HCT116 (cell line): ENCODE measurements around the gene P2RY14. TPM values are rescaled to one million over a fixed set of nuclear protein-coding genes. Genes with fewer than 3 reads are reported as not detected.

Source experiments
- ATAC-seq: fragments of 200-7000 bp; cut with Tn5 transposase; 2 replicates; pipeline ENCODE4 v1.9.1; 2020; ENCODE audit warnings: mild to moderate bottlenecking, moderate library complexity
- BruUV-seq: library from RNA; stranded (reverse); fragments of 400-500 nt; replicated peaks from 2 replicates; lab custom pipeline; 2021; lab: Mats Ljungman, UMichigan
- CTCF ChIA-PET: fragments of 300-600 bp; sonication (Branson Sonifier 250); formaldehyde crosslinking; loops from one replicate; lab custom pipeline; 2021; ENCODE audit warnings: antibody characterized with exemption; lab: Charles Lee
- POLR2A ChIA-PET: fragments of 300-600, 350-600 bp; sonication (Branson Sonifier 250); formaldehyde crosslinking; loops from one replicate; lab custom pipeline; 2021; ENCODE audit warnings: antibody characterized with exemption; lab: Charles Lee
- RAD21 ChIA-PET, 2 experiments: fragments of 300-600 bp; sonication (Branson Sonifier 250); formaldehyde crosslinking; loops; one replicate each; lab custom pipeline; 2023; ENCODE audit warnings: low total read pairs in 2 of 2; ENCODE audit not compliant: uncharacterized antibody in 2 of 2, unreplicated experiment in 2 of 2, low non-redundant PET in 1 of 2; lab: Charles Lee
- DNase-seq: peaks from one replicate; pipeline ENCODE4 v3.0.0-alpha.2; 2010; ENCODE audit warnings: low read depth, low spot score
- H2AFZ ChIP-seq: fragments of 200-600 bp; shearing (Covaris generic), sonication (generic); 2 replicates; pipeline ENCODE4 v1.6.1; 2017; ENCODE audit warnings: low read depth, mixed run types, mixed read lengths, antibody characterized with exemption, low read length; ENCODE audit not compliant: poor library complexity, severe bottlenecking
- H3K27ac ChIP-seq: 2 replicates; pipeline ENCODE4 v1.5.1; 2012; ENCODE audit warnings: low read depth, low read length
- H3K27me3 ChIP-seq: fragments of 200-600 bp; sonication (generic); 2 replicates; pipeline ENCODE4 v1.6.1; 2016; ENCODE audit warnings: mixed run types, low read length, mixed read lengths; ENCODE audit not compliant: insufficient read depth
- H3K36me3 ChIP-seq, 2 experiments: fragments of 200-500 bp in 1 of 2; fragments of 200-600 bp in 1 of 2; sonication (Bioruptor generic) in 1 of 2; sonication (generic) in 1 of 2; 2 replicates each; pipeline versions ENCODE4 v1.5.1 to v1.6.1; 2014 to 2016; ENCODE audit warnings: low read length in 2 of 2, inconsistent platforms in 1 of 2, mixed read lengths in 1 of 2, mixed run types in 1 of 2; ENCODE audit not compliant: insufficient read depth in 2 of 2, control insufficient read depth in 1 of 2
- H3K4me1 ChIP-seq, 2 experiments: fragments of 200-600 bp in 1 of 2; sonication (generic) in 1 of 2; 2 replicates each; pipeline versions ENCODE4 v1.5.1 to v1.6.1; 2012 to 2017; ENCODE audit warnings: low read length in 2 of 2, inconsistent platforms in 1 of 2, mild to moderate bottlenecking in 1 of 2, mixed read lengths in 1 of 2, mixed run types in 1 of 2, moderate library complexity in 1 of 2; ENCODE audit not compliant: insufficient read depth in 2 of 2, control insufficient read depth in 1 of 2
- H3K4me2 ChIP-seq: fragments of 200-600 bp; sonication (generic); 2 replicates; pipeline ENCODE4 v1.6.1; 2017; ENCODE audit warnings: mixed run types, low read length, mixed read lengths
- H3K4me3 ChIP-seq, 2 experiments: fragments of 200-600 bp in 1 of 2; sonication (generic) in 1 of 2; replicated peaks in 1 of 2; 2 replicates each; pipeline ENCODE4 v1.5.1; 2011 to 2016; ENCODE audit warnings: low read length in 2 of 2, control low read depth in 1 of 2, low read depth in 1 of 2, mild to moderate bottlenecking in 1 of 2, mixed read lengths in 1 of 2, mixed run types in 1 of 2
- H3K79me2 ChIP-seq: fragments of 200-600 bp; sonication (generic); 2 replicates; pipeline ENCODE4 v1.6.1; 2017; ENCODE audit warnings: mild to moderate bottlenecking, mixed run types, low read length, moderate library complexity, mixed read lengths; ENCODE audit not compliant: insufficient read depth
- H3K9ac ChIP-seq: fragments of 200-600 bp; sonication (generic); 2 replicates; pipeline ENCODE4 v1.6.1; 2016; ENCODE audit warnings: low read length, mixed read lengths
- H3K9me2 ChIP-seq: fragments of 200-600 bp; sonication (generic), shearing (Covaris generic); 2 replicates; pipeline ENCODE4 v1.6.1; 2017; ENCODE audit warnings: mixed run types, mild to moderate bottlenecking, moderate library complexity; ENCODE audit not compliant: insufficient read depth
- H3K9me3 ChIP-seq, 2 experiments: fragments of 200-500 bp in 1 of 2; fragments of 200-600 bp in 1 of 2; sonication (Bioruptor generic) in 1 of 2; sonication (generic) in 1 of 2; 2 replicates each; pipeline ENCODE4 v1.6.1; 2014 to 2017; ENCODE audit warnings: low read length in 2 of 2, mixed read lengths in 2 of 2, inconsistent platforms in 1 of 2, low read depth in 1 of 2, mild to moderate bottlenecking in 1 of 2, mixed run types in 1 of 2, moderate library complexity in 1 of 2; ENCODE audit not compliant: control insufficient read depth in 1 of 2, insufficient read depth in 1 of 2
- H4K20me1 ChIP-seq: fragments of 200-600 bp; sonication (generic), shearing (Covaris generic); 2 replicates; pipeline ENCODE4 v1.6.1; 2017; ENCODE audit warnings: mixed run types, mild to moderate bottlenecking, moderate library complexity; ENCODE audit not compliant: insufficient read depth
- CEBPB ChIP-seq: IDR thresholded peaks from 2 replicates; pipeline ENCODE4 v1.6.1; 2012; ENCODE audit warnings: low read depth
- ELF1 ChIP-seq: IDR thresholded peaks from 2 replicates; pipeline ENCODE4 v1.6.1; 2012; ENCODE audit warnings: low read depth, borderline replicate concordance
- FOSL1 ChIP-seq: IDR thresholded peaks from 2 replicates; pipeline ENCODE4 v1.6.1; 2012; ENCODE audit warnings: low read depth
- SRF ChIP-seq: IDR thresholded peaks from 2 replicates; pipeline ENCODE4 v1.6.1; 2012; ENCODE audit warnings: low read depth
- TCF7L2 ChIP-seq: IDR thresholded peaks from 2 replicates; pipeline ENCODE4 v1.7.0; 2011; ENCODE audit warnings: borderline replicate concordance, inconsistent platforms; ENCODE audit not compliant: insufficient read depth, insufficient read length; ENCODE audit errors: extremely low read depth
- YY1 ChIP-seq: IDR thresholded peaks from 2 replicates; pipeline ENCODE4 v1.6.1; 2011; ENCODE audit warnings: low read length, low read depth, moderate library complexity, mild to moderate bottlenecking; ENCODE audit not compliant: insufficient replicate concordance; ENCODE audit errors: extremely low read depth
- ZFX ChIP-seq: fragments of 450-650 bp; IDR thresholded peaks from 2 replicates; pipeline ENCODE4 v1.6.1; 2017
- intact Hi-C: fragments of 100-400 bp; cut with micrococcal nuclease; formaldehyde crosslinking; loops from 2 replicates; pipeline ENCODE4 v1.10.0; 2022
- total RNA-seq: library from RNA; stranded (reverse); gene quantifications from one replicate; pipeline ENCODE4 v1.2.1, GENCODE V29; 2021; ENCODE audit not compliant: unreplicated experiment
- TF ChIP-seq, protein P1 (sequence below): IDR thresholded peaks from 2 replicates; pipeline ENCODE4 v1.6.1; 2012
- TF ChIP-seq, protein P2 (sequence below): IDR thresholded peaks from 2 replicates; pipeline ENCODE4 v1.6.1; 2011; ENCODE audit warnings: mild to moderate bottlenecking, low read length, moderate library complexity; ENCODE audit not compliant: insufficient replicate concordance; ENCODE audit errors: extremely low read depth

The P2RY14 gene
- total RNA-seq, 1 experiment from 2014 or later, result not detected

DNA sequence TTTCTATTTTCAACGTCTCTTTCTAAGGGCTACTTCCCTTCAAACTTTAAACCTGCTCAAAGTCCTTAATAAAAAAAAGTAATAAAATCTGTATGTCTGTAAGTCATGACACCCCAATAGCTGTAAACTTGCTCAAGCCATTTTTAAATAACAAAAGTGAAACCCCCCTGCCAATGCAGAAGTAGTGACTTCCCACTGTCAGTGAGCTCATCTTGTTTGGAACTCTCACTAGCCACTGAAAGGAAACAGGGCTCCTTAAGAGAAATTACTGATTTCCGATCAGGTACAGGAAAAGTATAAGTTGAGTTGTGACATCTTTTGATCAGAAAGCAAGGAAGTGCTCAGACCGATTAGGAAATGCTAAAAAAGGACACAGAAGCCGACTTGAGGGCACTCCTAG lies 47.7 kb downstream of the P2RY14 start:
- Histone ChIP-seq H3K9me2 (no peaks in the 10 kb centered on the region), H3K4me1 (peaks cover 0 to 16% of the 10 kb centered on the region in 2 experiments; a peak in 2 of 4 replicates), H4K20me1 (no peaks in the 10 kb centered on the region), H3K79me2 (no peaks in the 10 kb centered on the region), H3K4me2 (no peak overlapping the region), H3K9ac (no peak overlapping the region), H3K36me3 (no peaks in the 10 kb centered on the region), H3K4me3 (no peak overlapping the region), H3K27ac (no peak overlapping the region), H2AFZ (no peak overlapping the region), H3K27me3 (no peaks in the 10 kb centered on the region), H3K9me3 (no peaks in the 10 kb centered on the region)
- POLR2A ChIA-PET, result no interaction called here
- intact Hi-C loops, result no loop called here
- TF ChIP-seq, protein P1, sequence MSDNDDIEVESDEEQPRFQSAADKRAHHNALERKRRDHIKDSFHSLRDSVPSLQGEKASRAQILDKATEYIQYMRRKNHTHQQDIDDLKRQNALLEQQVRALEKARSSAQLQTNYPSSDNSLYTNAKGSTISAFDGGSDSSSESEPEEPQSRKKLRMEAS, result no peak
- TF ChIP-seq FOSL1 (no peak), CEBPB (no peak), ELF1 (no peak), YY1 (no peak), ZFX (no peak), TCF7L2 (no peak), SRF (no peak)
- TF ChIP-seq, protein P2, sequence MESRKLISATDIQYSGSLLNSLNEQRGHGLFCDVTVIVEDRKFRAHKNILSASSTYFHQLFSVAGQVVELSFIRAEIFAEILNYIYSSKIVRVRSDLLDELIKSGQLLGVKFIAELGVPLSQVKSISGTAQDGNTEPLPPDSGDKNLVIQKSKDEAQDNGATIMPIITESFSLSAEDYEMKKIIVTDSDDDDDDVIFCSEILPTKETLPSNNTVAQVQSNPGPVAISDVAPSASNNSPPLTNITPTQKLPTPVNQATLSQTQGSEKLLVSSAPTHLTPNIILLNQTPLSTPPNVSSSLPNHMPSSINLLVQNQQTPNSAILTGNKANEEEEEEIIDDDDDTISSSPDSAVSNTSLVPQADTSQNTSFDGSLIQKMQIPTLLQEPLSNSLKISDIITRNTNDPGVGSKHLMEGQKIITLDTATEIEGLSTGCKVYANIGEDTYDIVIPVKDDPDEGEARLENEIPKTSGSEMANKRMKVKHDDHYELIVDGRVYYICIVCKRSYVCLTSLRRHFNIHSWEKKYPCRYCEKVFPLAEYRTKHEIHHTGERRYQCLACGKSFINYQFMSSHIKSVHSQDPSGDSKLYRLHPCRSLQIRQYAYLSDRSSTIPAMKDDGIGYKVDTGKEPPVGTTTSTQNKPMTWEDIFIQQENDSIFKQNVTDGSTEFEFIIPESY, result no peak
- no peak for DNase-seq
- BruUV-seq, result no TSS peak
- no peak for ATAC-seq
- RAD21 ChIA-PET, result no interaction called here
- CTCF ChIA-PET, result no interaction called here
